ENCODE data around the gene SHLD3.
"Not testable (repeated sequence)": the region's sequence is repeated elsewhere in the genome, so short reads cannot be mapped to it uniquely, and the experiment has no call there.

The SHLD3 gene

GRCh38 chr5:65624571-65625555 lies at the start of gene SHLD3, which contains the start of gene TRAPPC13:
Gene SHLD3, plus strand, starts transcription at chr5:65625027. Its CDS starts 4,561 bp downstream, at chr5:65629588.
Gene TRAPPC13, plus strand, starts transcription at chr5:65625027. Its CDS starts 34 bp downstream, at chr5:65625061.
- DNase-seq = peak; percentile 89 to 95

GRCh38 chr5:65577141-65577540 lies 47.7 kb upstream of the SHLD3 start:
- no peak for DNase-seq

- no peak for DNase-seq
Measured at GRCh38 chr5:65588694-65589093, 36.1 kb upstream of the SHLD3 start.

GRCh38 chr5:65601761-65602160 lies 23.1 kb upstream of the SHLD3 start:
- DNase-seq = not testable (repeated sequence)

- DNase-seq = peak; percentile 66 to 68
Measured at GRCh38 chr5:65611524-65611923, 13.3 kb upstream of the SHLD3 start.

- no peak for DNase-seq
Measured at GRCh38 chr5:65612298-65612907, 12.4 kb upstream of the SHLD3 start.

GRCh38 chr5:65620021-65620420 lies 4.8 kb upstream of the SHLD3 start:
- no peak for DNase-seq

- not testable (repeated sequence) for DNase-seq
Measured at GRCh38 chr5:65621961-65622360, 2.9 kb upstream of the SHLD3 start.

- DNase-seq = no peak
Measured at GRCh38 chr5:65623482-65623881, 1.3 kb upstream of the SHLD3 start.

GRCh38 chr5:65624025-65624570 lies 729 bp upstream of the SHLD3 start, which contains the start of gene TRIM23:
Gene TRIM23, minus strand, starts transcription at chr5:65624333. Its CDS starts 59 bp downstream, at chr5:65624274.
- peak; percentile 92 to 95 for DNase-seq

GRCh38 chr5:65625743-65626142 lies 916 bp downstream of the SHLD3 start:
- no peak for DNase-seq

- DNase-seq = no peak
Measured at GRCh38 chr5:65630981-65631380, 6.2 kb downstream of the SHLD3 start.

GRCh38 chr5:65640240-65640639 lies 15.4 kb downstream of the SHLD3 start:
- no peak for DNase-seq

- DNase-seq = no peak
Measured at GRCh38 chr5:65646938-65647337, 22.1 kb downstream of the SHLD3 start.

GRCh38 chr5:65647941-65648340 lies 23.1 kb downstream of the SHLD3 start:
- DNase-seq = no peak

GRCh38 chr5:65651144-65651543 lies 26.3 kb downstream of the SHLD3 start:
- no peak for DNase-seq

GRCh38 chr5:65654713-65655112 lies 29.9 kb downstream of the SHLD3 start:
- no peak for DNase-seq

GRCh38 chr5:65663804-65664521 lies 39.1 kb downstream of the SHLD3 start:
- no peak for DNase-seq

- DNase-seq = no peak
Measured at GRCh38 chr5:65668696-65669095, 43.9 kb downstream of the SHLD3 start.

- no peak for DNase-seq
Measured at GRCh38 chr5:65672796-65673195, 48.0 kb downstream of the SHLD3 start.

- no peak for DNase-seq
Measured at GRCh38 chr5:65674749-65675148, 49.9 kb downstream of the SHLD3 start.

GRCh38 chr5:65676056-65676455 lies 51.2 kb downstream of the SHLD3 start:
- DNase-seq = not testable (repeated sequence)

All from NCI-H187 (cell line).